T-helper 2 cell (primary cell): ENCODE measurements around the gene LAMB4.

ENCODE experiments used
- DNase-seq, 5 experiments: peaks; one replicate each; pipeline versions ENCODE4 v3.0.0 to v3.0.0-alpha.2; 2012 to 2022

Gene LAMB4

DNA sequence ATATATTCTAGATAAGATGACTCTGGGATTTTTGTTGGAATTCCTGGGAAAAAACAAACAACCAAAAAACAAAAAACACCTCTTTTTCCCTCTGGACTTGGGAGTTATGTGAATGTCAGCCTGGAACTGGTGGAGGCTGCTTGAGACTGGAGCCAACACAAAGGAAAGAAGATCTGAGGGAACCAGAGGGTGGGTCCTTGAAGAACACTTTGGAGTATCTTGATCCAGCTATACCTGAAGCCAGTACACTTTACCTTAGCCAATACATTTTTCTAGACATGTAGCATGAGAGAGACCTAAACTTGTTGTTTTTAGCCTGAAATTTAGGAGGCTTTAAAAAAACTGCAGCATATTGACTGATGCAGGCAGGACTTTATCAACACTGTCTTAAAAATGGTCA lies 121.3 kb downstream of the LAMB4 start:
- no peak for DNase-seq

DNA sequence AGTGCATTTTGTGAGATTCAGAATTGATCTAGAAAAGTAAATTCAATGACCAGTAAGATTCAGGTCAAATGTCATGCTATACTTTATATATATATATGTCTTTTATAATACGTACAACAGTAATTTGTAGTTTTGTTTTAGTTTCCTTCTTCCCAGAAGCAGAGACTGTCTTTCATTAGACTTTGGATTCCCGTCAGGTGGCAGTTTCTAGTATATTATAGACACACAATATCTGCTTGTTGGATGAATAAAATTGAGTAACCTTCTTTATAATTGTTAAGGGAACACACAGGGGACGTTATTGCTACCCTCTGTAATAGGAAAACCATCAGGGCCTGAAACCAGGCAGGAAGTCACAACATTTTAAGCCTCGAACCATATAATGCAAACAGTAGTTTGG lies 121.9 kb downstream of the LAMB4 start:
- DNase-seq, result no peak

DNA sequence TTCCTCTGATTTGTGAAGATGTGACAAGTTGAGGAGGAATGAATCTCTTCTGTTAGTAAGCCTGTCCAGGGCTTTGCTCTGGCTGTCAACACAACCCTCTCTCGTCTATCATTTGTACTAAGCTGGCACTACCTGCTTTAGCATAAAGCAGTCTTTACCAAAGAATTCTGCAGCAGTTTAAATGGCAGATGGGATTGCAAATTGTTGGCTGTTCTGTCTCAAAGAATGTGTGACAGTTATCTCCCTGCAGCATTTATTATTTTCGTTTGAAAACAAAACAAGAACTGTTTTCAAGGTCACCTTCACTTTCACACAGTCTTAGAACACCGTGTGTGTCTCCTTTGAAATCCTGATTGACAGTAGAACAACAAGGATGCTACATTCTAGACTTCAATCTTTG lies 122.4 kb downstream of the LAMB4 start:
- no peak for DNase-seq

DNA sequence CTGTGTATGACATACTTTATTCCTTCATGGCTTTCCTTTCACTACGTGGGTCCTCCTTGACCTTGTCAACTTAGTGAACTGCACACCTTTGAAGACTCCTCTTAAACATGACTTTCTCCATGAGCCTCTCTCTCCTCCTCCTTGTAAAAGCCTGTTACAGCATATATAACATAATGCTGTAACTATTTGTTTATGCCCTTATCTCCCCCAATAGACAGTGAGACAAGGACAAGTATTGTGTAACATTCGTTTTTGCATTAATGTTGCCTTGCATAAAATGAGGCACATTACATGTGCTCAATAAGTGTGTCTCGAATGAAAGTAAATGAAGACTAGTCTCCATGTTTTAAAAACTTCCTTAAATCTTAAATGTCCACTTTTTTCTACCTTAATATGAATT lies 122.9 kb downstream of the LAMB4 start:
- DNase-seq, result no peak

DNA sequence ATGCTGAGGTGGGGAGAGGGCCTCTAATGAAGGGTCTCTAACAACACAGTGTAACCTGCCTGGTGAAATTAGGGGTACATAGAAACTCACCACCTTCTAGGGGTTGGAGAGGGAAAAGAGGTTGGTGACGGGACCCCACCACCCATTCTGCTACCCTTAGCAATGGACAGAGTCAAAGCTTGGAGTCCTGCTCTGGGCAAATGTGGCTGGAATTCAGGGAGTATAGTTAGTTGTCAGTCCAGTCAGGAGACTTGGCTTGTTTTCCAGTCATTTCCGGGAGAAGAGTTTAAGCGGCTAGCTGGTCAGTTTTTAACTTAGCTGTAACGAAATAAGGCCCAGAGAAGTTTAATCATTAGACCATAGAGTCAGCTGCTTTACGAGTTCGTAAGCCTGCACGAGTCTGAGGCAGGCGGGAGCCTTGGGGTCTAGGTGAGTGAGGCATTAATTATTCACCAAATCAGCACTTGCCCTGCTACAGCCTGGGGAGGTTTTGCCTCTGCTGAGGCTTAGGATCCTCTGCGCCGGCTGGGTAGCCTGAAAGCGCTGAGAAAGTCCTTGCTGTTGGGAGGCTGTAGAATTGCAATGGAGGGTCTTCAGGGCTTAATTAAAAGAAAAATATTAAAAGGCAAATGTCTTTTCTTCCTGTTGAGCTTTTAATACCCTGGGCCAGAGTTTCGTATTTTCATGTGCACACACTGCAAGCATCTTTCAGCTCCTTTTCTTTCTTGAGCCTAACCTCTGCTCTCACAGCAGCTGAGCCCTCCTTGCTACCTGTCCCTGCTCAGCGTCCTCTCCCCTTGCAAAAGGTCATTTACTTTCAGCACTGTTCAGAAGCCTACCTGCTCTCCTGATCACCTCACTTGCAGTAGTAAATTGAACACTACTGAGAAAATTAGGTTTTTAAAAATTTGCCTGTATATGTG lies 125.7 kb downstream of the LAMB4 start:
- no peak for DNase-seq

GRCh38 chr7:108003599-108003935 lies 126.6 kb downstream of the LAMB4 start:
- no peak for DNase-seq

GRCh38 chr7:108002726-108003598 lies 127.2 kb downstream of the LAMB4 start, which contains the start of gene LAMB1:
Gene LAMB1, minus strand, starts transcription at chr7:108003161. Its CDS starts 276 bp downstream, at chr7:108002885.
- DNase-seq, result no peak

DNA sequence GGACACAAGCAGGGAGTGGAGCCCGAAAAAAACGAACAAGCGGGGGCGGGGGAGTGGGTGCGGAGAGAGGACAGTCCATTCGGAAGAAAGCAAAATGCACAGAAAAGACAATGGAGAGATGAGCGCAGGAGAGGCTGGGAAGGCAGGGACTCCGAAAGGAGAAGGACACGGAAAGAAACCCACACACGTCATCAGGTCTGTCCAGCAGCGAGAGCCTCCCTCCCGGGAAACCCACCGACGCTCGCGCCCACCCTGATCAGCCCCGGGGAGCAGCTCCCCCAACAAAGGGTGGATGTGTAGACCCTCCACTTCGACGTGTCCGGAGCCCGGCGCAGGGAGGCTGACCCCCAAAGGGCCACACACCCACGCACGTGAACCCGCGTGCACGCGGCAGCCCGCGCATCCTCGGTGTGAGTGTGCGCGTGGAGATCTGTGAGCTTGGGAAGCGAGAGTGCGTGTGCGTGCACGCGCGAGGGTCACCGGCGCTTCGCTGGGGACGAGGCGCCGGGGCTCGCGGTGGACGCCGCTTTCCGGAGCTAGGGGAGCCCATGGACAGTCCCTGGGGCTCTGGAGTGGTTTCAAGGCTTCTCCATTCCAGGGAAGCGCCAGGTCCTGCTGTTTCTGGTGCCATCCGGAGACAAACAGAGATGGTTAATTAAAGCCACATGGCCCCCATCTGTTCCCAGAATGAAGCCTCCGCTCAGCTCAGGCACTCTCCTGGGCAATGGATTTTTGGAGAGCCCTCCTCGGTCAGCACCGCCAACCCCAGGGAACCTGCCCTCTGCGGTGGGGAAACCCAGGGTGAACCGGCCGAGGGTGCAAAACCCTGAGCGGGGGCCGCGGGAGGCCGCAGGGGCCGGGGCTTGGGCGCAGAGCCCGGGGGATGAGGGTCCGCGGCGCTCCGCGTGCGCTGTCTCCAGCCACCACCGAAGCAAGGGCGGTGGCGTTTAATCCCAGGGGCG lies 128.1 kb downstream of the LAMB4 start:
- DNase-seq, result no peak

DNA sequence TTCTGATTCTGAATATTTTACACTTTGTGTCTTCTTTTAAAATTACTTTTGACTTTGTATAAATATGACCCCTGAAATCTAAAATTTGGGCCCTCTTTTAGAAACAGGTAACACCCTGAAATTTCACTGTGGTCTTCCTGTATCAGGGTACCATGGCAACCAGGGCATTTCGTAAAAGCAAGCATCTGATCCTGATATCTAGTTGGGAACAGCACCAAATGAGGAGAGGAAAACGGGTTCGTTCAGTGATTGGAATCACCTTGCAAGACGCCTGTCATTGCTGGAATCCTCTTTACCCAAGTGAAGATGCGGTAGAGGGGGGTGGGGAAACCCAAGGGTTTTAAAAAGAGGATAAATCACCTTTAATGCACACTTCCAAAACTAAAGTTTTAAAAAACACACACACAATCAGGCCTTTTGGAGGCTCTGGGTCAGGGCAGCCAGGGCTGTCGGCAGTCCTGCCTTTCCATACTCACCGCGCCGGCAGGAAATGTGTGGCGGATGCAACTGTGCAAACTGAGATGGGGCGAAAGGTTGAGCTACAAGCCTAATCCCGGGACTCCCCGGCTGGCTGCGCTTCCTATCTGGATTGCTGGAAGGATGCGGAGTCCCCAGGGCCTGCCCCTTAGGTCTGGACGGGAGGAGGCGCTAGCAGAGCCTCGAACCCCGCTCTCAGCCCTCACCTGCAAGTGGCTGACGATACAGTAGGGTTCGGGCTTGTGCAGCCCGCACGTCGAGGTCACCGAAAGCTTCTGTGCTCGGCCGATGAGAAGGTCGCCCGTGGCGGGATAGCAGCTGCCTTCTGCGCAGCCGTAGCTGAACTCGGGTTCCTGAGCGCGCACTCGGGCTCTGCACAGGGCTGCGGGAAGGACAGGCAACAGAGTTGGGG lies 129.0 kb downstream of the LAMB4 start:
- DNase-seq, result no peak

DNA sequence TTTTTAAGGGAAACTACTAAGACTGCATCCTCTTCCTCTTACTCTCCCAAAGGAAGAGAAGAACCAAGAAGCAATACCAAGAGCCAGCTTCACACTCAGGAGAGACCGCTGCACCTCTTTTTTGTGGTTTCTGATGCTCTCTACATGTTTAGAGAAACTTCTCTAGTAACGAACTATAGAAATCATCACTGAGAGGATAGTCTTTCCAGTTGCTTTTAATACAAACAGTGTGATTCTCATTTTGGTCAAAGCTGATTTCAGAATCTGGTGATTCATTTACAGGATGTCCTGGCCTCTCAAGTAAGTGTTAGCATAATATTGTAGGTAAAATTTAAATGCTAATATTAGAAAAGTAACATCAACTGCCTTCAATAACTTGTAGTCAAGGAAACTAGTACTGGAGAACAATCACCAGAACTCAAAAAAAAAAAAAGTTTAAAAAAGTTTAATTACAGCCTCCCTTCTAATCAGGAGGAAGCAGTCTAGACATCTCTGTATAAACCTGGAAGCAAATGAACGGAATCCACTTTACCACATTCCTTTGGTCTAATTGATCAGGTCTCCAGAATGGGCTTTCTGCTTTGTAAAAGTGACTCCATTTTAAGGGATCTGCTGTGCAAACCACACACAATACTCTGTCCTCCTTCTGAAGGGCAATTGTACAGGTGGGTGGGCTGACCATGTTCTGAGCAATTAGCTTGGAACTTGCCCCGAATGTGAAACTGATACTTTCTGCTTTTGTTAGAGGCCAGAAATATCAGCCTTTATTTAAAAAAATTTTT lies 130.2 kb downstream of the LAMB4 start:
- DNase-seq, result no peak

- no peak for DNase-seq
Measured at GRCh38 chr7:107998660-107999480, 131.3 kb downstream of the LAMB4 start.

DNA sequence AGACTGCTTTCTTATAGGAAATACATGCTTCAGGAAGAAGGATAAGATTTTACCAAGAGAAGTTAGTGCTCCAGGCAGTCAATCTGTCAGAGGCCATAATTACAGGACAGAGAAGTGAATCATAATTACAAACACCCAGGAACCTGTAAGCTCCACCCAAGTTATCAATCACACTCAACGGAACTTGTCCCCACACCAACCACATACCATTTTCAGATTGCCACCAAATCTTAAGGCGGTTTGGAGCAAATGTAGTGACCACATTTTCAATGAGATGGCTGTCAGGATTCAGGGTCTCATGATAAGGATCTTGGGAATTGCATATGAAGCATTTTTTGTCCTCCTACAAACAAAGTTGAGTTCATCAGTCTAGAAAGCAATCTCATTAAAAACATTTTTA lies 132.0 kb downstream of the LAMB4 start:
- no peak for DNase-seq

GRCh38 chr7:107996072-107996882 lies 133.9 kb downstream of the LAMB4 start:
- DNase-seq, result no peak

DNA sequence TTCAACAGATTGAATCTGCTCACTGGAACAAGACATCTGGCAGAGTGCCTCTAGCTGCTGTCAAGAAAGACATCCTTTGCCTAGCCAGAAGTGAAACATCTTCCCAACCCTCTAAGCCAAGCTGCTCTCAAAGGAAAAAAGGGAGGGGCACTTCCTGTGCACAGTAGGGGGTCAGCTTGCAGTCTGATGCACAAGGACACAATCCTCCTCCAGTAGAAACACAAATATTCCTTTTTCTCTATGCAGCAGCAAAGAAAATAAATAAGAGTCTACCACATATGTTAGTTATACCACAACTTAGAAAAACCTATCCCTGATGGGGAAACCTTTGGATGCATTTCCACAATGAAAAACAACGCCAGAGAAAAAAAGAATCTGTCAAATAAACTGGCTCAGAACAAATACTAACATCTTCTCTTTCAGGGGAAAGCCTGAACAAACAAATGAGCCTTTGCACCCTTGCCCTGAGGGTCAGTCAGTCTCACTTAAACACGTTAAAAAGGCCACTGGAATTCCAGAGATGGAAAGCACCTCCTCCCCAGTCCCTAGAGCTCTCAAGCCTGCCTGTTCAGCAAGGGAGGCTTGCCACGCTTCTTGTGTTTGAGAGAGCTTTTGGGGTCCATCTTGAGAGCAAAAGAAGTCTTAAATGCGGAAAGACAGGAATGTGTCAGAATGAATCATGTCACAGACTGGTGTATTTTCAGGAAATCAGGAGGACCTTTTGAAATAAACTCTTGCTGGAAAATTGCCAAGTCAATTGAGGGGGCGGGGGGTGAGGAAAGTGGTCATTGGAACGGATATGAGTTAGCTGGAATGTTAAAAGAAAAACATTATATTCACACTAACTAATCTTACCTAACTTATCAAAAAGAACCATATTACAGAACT lies 134.7 kb downstream of the LAMB4 start:
- no peak for DNase-seq

GRCh38 chr7:107994421-107995030 lies 135.6 kb downstream of the LAMB4 start:
- no peak for DNase-seq

- DNase-seq, result no peak
Measured at GRCh38 chr7:107993891-107994291, 136.3 kb downstream of the LAMB4 start.
